Measurements from ENCODE around the gene PACS1.

DNA sequence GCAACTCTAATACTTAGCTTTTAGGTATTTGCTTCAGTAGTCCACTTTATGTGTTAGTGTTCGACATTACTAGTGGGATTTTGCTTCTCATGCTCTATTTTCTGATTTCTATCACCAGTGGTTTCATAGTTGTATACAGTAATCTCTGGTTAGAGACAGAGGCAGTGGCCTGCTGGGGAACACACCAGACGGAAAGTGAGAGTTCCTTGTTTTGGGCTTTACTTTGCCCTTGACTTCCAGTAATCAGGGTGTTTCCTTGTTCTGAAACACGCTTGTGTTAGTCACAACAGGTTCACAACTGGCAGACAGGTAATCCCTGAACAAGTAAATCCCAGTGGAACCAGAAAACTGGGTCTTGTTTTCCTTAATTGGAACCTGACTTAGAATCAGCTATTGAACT, 56.0 kb downstream of the PACS1 start:
- TF ChIP-seq, protein P1, sequence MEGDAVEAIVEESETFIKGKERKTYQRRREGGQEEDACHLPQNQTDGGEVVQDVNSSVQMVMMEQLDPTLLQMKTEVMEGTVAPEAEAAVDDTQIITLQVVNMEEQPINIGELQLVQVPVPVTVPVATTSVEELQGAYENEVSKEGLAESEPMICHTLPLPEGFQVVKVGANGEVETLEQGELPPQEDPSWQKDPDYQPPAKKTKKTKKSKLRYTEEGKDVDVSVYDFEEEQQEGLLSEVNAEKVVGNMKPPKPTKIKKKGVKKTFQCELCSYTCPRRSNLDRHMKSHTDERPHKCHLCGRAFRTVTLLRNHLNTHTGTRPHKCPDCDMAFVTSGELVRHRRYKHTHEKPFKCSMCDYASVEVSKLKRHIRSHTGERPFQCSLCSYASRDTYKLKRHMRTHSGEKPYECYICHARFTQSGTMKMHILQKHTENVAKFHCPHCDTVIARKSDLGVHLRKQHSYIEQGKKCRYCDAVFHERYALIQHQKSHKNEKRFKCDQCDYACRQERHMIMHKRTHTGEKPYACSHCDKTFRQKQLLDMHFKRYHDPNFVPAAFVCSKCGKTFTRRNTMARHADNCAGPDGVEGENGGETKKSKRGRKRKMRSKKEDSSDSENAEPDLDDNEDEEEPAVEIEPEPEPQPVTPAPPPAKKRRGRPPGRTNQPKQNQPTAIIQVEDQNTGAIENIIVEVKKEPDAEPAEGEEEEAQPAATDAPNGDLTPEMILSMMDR (IDR thresholded peaks at IDR 0.05): no peak
- no peak for TF ChIP-seq EZH2 (IDR thresholded peaks at IDR 0.05; ENCODE audit: borderline replicate concordance, insufficient read depth, low read depth, low read length, poor library complexity, severe bottlenecking)
